Loucy (cell line): Measurements from ENCODE around the gene CLCN5.

Source experiments
- H2AFZ ChIP-seq: fragments of 200-600 bp; sonication (generic); 2 replicates; pipeline ENCODE4 v1.6.0; 2016; ENCODE audit warnings: antibody characterized with exemption, mild to moderate bottlenecking, low read length, moderate library complexity
- H3F3A ChIP-seq: fragments of 200-600 bp; 2 replicates; pipeline ENCODE4 v1.6.0; 2016; ENCODE audit warnings: antibody characterized with exemption, low read depth, mild to moderate bottlenecking
- H3K27me3 ChIP-seq: fragments of 200-600 bp; sonication (generic); 2 replicates; pipeline ENCODE4 v1.6.1; 2014; ENCODE audit warnings: low read length, mild to moderate bottlenecking; ENCODE audit not compliant: insufficient read depth, poor library complexity, severe bottlenecking
- H3K36me3 ChIP-seq: fragments of 200-600 bp; sonication (generic); 2 replicates; pipeline ENCODE4 v1.6.1; 2016; ENCODE audit warnings: low read length; ENCODE audit not compliant: insufficient read depth
- H3K4me1 ChIP-seq: fragments of 200-600 bp; sonication (generic); 2 replicates; pipeline ENCODE4 v1.5.1; 2014; ENCODE audit warnings: low read length, mild to moderate bottlenecking; ENCODE audit not compliant: insufficient read depth, poor library complexity, severe bottlenecking
- H3K4me2 ChIP-seq: fragments of 200-600 bp; sonication (generic); 2 replicates; pipeline ENCODE4 v1.6.0; 2014; ENCODE audit warnings: antibody characterized with exemption, low read length, low read depth, mild to moderate bottlenecking; ENCODE audit not compliant: poor library complexity, severe bottlenecking
- H3K4me3 ChIP-seq: fragments of 200-600 bp; sonication (generic); 2 replicates; pipeline ENCODE4 v1.5.1; 2014; ENCODE audit warnings: low read length, mild to moderate bottlenecking, mixed read lengths; ENCODE audit not compliant: poor library complexity, severe bottlenecking
- H3K79me2 ChIP-seq: fragments of 200-600 bp; sonication (generic); 2 replicates; pipeline ENCODE4 v1.6.1; 2014; ENCODE audit warnings: low read length; ENCODE audit not compliant: insufficient read depth
- H3K9ac ChIP-seq: fragments of 200-600 bp; sonication (generic); 2 replicates; pipeline ENCODE4 v1.6.0; 2014; ENCODE audit warnings: mild to moderate bottlenecking, low read depth, low read length, moderate library complexity; ENCODE audit not compliant: poor library complexity, severe bottlenecking
- H3K9me2 ChIP-seq: fragments of 200-600 bp; sonication (generic); replicated peaks from 2 replicates; pipeline ENCODE4 v1.6.1; 2016; ENCODE audit warnings: low read depth, low read length, mixed read lengths
- H3K9me3 ChIP-seq: fragments of 200-600 bp; sonication (generic); 2 replicates; pipeline ENCODE4 v1.6.1; 2014; ENCODE audit warnings: mild to moderate bottlenecking, antibody characterized with exemption, low read length, low read depth; ENCODE audit not compliant: insufficient read depth
- H4K20me1 ChIP-seq: fragments of 200-600 bp; sonication (generic); 2 replicates; pipeline ENCODE4 v1.6.0; 2014; ENCODE audit warnings: antibody characterized with exemption, low read length, mild to moderate bottlenecking; ENCODE audit not compliant: insufficient read depth, poor library complexity, severe bottlenecking
- EZH2phosphoT487 ChIP-seq: fragments of 200-600 bp; IDR thresholded peaks from 2 replicates; pipeline ENCODE4 v1.6.1; 2018; ENCODE audit warnings: antibody characterized with exemption, mild to moderate bottlenecking, moderate library complexity, borderline replicate concordance
- TF ChIP-seq, protein P1 (sequence below): fragments of 200-600 bp; sonication (generic); conservative IDR thresholded peaks from 2 replicates; pipeline ENCODE4 v1.5.1; 2014; ENCODE audit warnings: mild to moderate bottlenecking, antibody characterized with exemption, low read length

Gene CLCN5

DNA sequence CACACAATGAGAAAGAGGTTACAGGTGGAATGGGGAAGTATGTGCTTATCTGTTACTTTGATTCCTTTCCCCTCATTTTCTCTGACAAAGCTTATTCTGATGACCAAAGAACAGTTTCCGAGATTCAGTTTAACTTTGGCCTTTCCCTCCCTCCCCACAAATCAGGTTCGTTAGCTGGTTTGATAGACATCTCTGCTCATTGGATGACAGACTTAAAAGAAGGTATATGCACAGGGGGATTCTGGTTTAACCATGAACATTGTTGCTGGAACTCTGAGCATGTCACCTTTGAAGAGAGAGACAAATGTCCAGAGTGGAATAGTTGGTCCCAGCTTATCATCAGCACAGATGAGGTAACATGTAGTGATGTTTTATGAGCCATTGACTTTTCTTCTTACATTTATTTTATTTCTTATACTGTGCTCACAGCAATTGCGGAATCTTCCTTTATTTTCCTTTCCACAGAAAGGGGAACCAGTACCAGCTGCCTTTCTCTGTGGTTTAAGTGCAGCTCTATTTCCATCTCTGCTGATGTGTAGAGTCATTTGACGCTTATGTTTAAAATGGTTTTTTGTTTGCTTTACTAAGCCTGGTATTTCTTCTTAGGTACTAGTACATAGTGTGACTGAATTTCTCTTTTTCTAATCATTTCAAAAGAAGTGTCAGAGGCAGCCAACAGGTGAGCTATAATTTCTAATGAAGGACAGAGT, 153.4 kb downstream of the CLCN5 start:
- H3K27me3 ChIP-seq, result no peaks in the 10 kb centered on the region
- H3K36me3 ChIP-seq, result no peaks in the 10 kb centered on the region
- H4K20me1 ChIP-seq, result no peaks in the 10 kb centered on the region
- H3K4me1 ChIP-seq, result no peaks in the 10 kb centered on the region
- TF ChIP-seq EZH2phosphoT487, result no peak
- TF ChIP-seq, protein P1, sequence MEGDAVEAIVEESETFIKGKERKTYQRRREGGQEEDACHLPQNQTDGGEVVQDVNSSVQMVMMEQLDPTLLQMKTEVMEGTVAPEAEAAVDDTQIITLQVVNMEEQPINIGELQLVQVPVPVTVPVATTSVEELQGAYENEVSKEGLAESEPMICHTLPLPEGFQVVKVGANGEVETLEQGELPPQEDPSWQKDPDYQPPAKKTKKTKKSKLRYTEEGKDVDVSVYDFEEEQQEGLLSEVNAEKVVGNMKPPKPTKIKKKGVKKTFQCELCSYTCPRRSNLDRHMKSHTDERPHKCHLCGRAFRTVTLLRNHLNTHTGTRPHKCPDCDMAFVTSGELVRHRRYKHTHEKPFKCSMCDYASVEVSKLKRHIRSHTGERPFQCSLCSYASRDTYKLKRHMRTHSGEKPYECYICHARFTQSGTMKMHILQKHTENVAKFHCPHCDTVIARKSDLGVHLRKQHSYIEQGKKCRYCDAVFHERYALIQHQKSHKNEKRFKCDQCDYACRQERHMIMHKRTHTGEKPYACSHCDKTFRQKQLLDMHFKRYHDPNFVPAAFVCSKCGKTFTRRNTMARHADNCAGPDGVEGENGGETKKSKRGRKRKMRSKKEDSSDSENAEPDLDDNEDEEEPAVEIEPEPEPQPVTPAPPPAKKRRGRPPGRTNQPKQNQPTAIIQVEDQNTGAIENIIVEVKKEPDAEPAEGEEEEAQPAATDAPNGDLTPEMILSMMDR, result no peak
- no peaks in the 10 kb centered on the region for H3F3A ChIP-seq
- no peaks in the 10 kb centered on the region for H3K9me2 ChIP-seq
- no peak overlapping the region for H3K4me3 ChIP-seq
- no peaks in the 10 kb centered on the region for H3K9me3 ChIP-seq
- H2AFZ ChIP-seq, result no peak overlapping the region
- no peaks in the 10 kb centered on the region for H3K79me2 ChIP-seq
- H3K4me2 ChIP-seq, result no peak overlapping the region
- H3K9ac ChIP-seq, result no peak overlapping the region

DNA sequence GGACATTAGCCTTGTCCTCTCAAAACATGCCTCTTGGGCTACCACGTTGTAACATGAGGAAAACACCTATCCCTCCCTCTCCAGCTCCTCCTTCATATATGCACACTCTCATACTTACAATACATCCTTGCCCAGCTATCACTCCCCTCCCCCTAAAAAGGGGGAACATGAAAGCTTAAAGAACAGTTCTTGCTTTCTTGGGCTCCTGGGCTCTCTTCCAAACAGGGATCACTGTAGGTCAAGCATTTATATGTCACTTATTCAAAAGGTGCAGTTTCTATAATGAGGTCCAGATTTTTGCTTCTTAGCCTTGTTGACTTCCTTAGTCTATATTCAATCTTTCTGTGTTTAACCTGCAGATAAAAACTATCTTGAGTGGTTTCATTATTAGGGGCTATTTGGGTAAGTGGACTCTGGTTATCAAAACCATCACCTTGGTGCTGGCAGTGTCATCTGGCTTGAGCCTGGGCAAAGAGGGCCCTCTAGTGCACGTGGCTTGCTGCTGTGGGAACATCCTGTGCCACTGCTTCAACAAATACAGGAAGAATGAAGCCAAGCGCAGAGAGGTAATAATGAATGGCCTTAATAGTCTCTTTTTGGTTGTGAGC, 159.0 kb downstream of the CLCN5 start:
- Histone ChIP-seq H3K9me3 (no peaks in the 10 kb centered on the region), H3K36me3 (no peaks in the 10 kb centered on the region), H4K20me1 (no peaks in the 10 kb centered on the region), H3K4me2 (no peak overlapping the region), H3K79me2 (no peaks in the 10 kb centered on the region), H2AFZ (no peak overlapping the region), H3F3A (no peaks in the 10 kb centered on the region), H3K4me3 (no peak overlapping the region), H3K4me1 (no peaks in the 10 kb centered on the region), H3K9me2 (no peaks in the 10 kb centered on the region), H3K9ac (no peak overlapping the region), H3K27me3 (no peaks in the 10 kb centered on the region)
- TF ChIP-seq, protein P1, result peak; percentile 65
- TF ChIP-seq EZH2phosphoT487, result no peak

DNA sequence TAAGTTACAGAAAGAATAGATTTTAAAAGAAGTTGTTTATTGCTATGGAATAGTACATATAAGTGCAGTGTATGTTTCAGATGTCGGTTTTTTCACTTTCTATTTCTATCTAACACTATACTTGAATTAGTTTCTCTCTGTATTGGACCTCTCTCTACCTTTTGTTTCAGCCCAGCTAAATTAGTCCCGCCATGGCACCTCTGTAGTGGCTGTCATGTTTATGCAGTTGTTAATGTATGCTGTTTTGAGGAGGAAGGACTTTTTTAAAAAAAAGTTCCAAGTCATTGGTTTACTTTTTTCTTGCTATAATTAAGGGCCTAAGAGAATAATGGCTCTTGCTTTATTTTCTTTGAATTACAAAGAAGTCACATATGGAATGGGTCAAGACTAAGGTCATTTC, 160.3 kb downstream of the CLCN5 start:
- Histone ChIP-seq H3K79me2 (no peaks in the 10 kb centered on the region), H3K4me2 (no peak overlapping the region), H3K36me3 (no peaks in the 10 kb centered on the region), H2AFZ (no peak overlapping the region), H3K9me2 (no peaks in the 10 kb centered on the region), H3F3A (no peaks in the 10 kb centered on the region), H3K9me3 (no peaks in the 10 kb centered on the region), H4K20me1 (no peaks in the 10 kb centered on the region), H3K4me1 (no peaks in the 10 kb centered on the region), H3K4me3 (no peak overlapping the region), H3K27me3 (no peaks in the 10 kb centered on the region), H3K9ac (no peak overlapping the region)
- TF ChIP-seq EZH2phosphoT487, result no peak
- TF ChIP-seq, protein P1, result no peak
